MG63 (cell line): ENCODE results near the gene PKN3. TPM values are rescaled to one million over a fixed set of nuclear protein-coding genes. Genes with fewer than 3 reads are reported as not detected.

Experiments used
- DNase-seq: peaks from one replicate; pipeline ENCODE4 v3.0.0-alpha.2; 2020
- H3K27me3 ChIP-seq: fragments of 250-450 bp; sonication (Bioruptor Pico); 2 replicates; pipeline ENCODE4 v1.5.1; 2020; ENCODE audit warnings: mild to moderate bottlenecking, moderate library complexity
- H3K36me3 ChIP-seq: fragments of 250-450 bp; sonication (Bioruptor Pico); 2 replicates; pipeline ENCODE4 v1.5.1; 2020; ENCODE audit warnings: mild to moderate bottlenecking, moderate library complexity
- H3K4me3 ChIP-seq: fragments of 250-450 bp; sonication (Bioruptor Pico); 2 replicates; pipeline ENCODE4 v1.5.1; 2020; ENCODE audit warnings: mild to moderate bottlenecking, moderate library complexity
- H3K9me3 ChIP-seq: fragments of 250-450 bp; sonication (Bioruptor Pico); 2 replicates; pipeline ENCODE4 v1.5.1; 2020; ENCODE audit warnings: mild to moderate bottlenecking, moderate library complexity
- total RNA-seq: library from RNA; depleted of rRNA; stranded (reverse); fragments of >200 nt; shearing (Covaris generic); gene quantifications from 2 replicates; pipeline ENCODE4 v1.2.3, GENCODE V29; 2014; ENCODE audit warnings: low replicate concordance

The PKN3 gene
- total RNA-seq, 1 experiment from 2014 or later = 10.2 TPM

GRCh38 chr9:128706671-128707381 is 4.5 kb downstream of the PKN3 start:
- Histone ChIP-seq H3K9me3 (no peaks in the 10 kb centered on the region), H3K36me3 (no peaks in the 10 kb centered on the region), H3K4me3 (no peak overlapping the region), H3K27me3 (no peaks in the 10 kb centered on the region)
- no peak for DNase-seq

DNA sequence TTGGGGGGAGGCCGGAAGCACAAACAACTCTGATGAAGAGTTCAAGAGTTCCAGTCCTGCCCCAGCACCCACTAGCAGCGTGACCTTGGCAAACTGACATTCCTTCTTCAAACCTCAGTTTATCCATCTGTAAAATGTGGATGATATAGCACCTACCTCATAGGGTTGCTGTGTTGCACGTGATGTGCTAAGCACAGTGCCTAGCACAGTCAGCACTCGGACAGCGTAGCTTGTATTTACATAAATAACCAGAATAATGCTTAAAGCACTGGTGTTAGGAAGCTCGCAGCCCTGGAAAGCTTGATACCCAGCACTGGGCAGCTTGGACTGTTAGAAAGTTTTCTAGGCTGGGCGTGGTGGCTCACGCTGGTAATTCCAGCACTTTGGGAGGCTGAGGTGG is 5.1 kb downstream of the PKN3 start:
- Histone ChIP-seq H3K27me3 (no peaks in the 10 kb centered on the region), H3K4me3 (no peak overlapping the region), H3K9me3 (no peaks in the 10 kb centered on the region), H3K36me3 (no peaks in the 10 kb centered on the region)
- no peak for DNase-seq

DNA sequence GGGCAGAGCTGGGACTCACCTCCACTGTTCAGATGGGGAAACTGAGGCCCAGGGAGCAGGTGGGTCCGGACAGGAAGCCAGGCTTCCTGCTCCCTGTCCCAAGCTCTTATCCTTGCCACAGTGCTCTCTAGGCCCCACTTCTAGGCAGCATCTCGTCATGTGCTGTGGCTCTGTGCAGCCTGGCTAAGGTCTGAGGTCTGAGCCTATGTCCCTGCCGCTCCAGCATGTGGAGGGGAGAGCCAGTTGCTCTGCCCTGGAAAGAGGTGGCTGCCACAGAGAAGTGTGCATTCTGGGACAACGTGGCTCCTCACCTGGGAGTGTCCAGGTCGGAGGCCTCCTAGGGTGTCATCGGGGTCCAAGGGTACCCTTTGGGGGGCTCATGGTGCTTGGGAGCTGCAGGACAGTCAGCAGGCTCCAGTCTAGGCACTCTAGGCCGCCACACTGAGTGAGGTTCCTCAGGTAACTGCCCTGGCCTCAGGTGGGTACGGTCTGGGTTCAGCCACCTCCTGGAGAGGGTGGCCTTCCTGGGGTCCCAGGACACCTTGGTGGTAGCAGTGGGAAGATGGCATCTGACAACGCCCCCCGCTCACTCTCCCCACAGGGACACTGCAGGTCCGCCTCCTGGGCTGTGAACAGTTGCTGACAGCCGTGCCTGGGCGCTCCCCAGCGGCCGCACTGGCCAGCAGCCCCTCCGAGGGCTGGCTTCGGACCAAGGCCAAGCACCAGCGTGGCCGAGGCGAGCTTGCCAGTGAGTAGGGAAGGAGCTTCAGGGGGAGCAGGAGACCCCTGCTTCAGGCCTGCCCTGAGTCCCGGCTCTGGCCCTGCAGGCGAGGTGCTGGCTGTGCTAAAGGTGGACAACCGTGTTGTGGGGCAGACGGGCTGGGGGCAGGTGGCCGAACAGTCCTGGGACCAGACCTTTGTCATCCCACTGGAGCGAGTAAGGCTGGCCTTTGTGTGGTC is 10.4 kb downstream of the PKN3 start:
- no peak for DNase-seq
- H3K27me3 ChIP-seq = no peaks in the 10 kb centered on the region

GRCh38 chr9:128713411-128713780 is 11.1 kb downstream of the PKN3 start:
- no peak for DNase-seq
- Histone ChIP-seq H3K27me3 (no peaks in the 10 kb centered on the region), H3K9me3 (no peaks in the 10 kb centered on the region), H3K36me3 (no peaks in the 10 kb centered on the region), H3K4me3 (no peak overlapping the region)

More for the DNA sequence above, 10.4 kb downstream of the PKN3 start:
- no peak overlapping the region for H3K4me3 ChIP-seq
- H3K9me3 ChIP-seq = no peaks in the 10 kb centered on the region
- no peaks in the 10 kb centered on the region for H3K36me3 ChIP-seq

DNA sequence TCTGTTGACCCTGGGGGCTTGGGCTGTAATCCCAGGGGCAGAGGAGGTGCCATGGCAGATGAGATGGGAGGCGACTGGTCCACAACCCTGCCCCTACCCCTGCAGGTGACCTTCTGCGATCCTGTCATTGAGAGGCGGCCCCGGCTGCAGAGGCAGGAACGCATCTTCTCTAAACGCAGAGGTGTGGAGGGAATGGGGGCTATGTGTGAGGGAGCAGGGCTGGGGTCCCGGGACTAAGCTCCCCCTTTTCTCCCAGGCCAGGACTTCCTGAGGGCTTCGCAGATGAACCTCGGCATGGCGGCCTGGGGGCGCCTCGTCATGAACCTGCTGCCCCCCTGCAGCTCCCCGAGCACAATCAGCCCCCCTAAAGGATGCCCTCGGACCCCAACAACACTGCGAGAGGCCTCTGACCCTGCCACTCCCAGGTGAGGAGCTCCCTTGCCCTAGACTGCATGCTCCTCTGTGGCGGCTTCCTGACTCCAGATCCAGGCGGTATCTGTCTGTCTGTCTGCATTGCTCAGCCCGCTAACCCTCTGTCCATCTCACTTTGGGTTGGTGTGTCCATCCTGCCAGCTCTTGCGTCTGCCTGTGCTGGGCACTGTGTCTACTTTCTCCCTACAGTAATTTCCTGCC is 11.8 kb downstream of the PKN3 start:
- H3K9me3 ChIP-seq = no peaks in the 10 kb centered on the region
- H3K27me3 ChIP-seq = no peaks in the 10 kb centered on the region
- no peaks in the 10 kb centered on the region for H3K36me3 ChIP-seq
- no peak for DNase-seq
- no peak overlapping the region for H3K4me3 ChIP-seq

- Histone ChIP-seq H3K9me3 (no peaks in the 10 kb centered on the region), H3K27me3 (no peaks in the 10 kb centered on the region), H3K4me3 (no peak overlapping the region), H3K36me3 (no peaks in the 10 kb centered on the region)
- DNase-seq = no peak
These were observed 12.5 kb downstream of the PKN3 start for GRCh38 chr9:128714586-128715435.

DNA sequence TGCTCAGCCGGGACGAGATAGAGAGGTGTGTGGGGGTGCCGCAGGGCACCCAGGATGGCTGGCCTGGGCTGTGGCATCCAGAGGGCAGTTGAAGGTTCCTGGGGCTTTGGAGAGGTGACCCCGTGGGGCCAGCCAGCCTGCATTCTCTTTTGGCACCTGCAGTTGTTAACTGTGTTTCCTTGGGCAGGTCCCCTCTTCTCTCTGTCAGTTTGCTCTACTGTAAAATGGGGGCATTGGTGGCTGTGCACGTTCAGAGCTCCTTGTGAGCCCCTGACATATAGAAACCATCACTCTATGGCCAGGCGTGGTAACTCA is 13.1 kb downstream of the PKN3 start:
- no peak for DNase-seq
- no peaks in the 10 kb centered on the region for H3K9me3 ChIP-seq
- no peak overlapping the region for H3K4me3 ChIP-seq
- H3K27me3 ChIP-seq = no peaks in the 10 kb centered on the region
- H3K36me3 ChIP-seq = no peaks in the 10 kb centered on the region; the same call in 1 of the 2 replicates

GRCh38 chr9:128716581-128717254 is 14.4 kb downstream of the PKN3 start:
- H3K9me3 ChIP-seq = no peaks in the 10 kb centered on the region
- H3K27me3 ChIP-seq = no peaks in the 10 kb centered on the region
- DNase-seq = peak; percentile 23
- no peak overlapping the region for H3K4me3 ChIP-seq
- H3K36me3 ChIP-seq = no peaks in the 10 kb centered on the region; the same call in none of the 2 replicates

- DNase-seq = no peak
- H3K4me3 ChIP-seq = no peak overlapping the region
- no peaks in the 10 kb centered on the region; the same call in none of the 2 replicates for H3K36me3 ChIP-seq
- no peaks in the 10 kb centered on the region for H3K27me3 ChIP-seq
- no peaks in the 10 kb centered on the region for H3K9me3 ChIP-seq
These were observed 15.7 kb downstream of the PKN3 start for GRCh38 chr9:128718047-128718446.

- no peak for DNase-seq
- Histone ChIP-seq H3K4me3 (no peak overlapping the region), H3K36me3 (no peaks in the 10 kb centered on the region; the same call in none of the 2 replicates), H3K27me3 (no peaks in the 10 kb centered on the region), H3K9me3 (no peaks in the 10 kb centered on the region)
These were observed 16.2 kb downstream of the PKN3 start for GRCh38 chr9:128718475-128718874.

DNA sequence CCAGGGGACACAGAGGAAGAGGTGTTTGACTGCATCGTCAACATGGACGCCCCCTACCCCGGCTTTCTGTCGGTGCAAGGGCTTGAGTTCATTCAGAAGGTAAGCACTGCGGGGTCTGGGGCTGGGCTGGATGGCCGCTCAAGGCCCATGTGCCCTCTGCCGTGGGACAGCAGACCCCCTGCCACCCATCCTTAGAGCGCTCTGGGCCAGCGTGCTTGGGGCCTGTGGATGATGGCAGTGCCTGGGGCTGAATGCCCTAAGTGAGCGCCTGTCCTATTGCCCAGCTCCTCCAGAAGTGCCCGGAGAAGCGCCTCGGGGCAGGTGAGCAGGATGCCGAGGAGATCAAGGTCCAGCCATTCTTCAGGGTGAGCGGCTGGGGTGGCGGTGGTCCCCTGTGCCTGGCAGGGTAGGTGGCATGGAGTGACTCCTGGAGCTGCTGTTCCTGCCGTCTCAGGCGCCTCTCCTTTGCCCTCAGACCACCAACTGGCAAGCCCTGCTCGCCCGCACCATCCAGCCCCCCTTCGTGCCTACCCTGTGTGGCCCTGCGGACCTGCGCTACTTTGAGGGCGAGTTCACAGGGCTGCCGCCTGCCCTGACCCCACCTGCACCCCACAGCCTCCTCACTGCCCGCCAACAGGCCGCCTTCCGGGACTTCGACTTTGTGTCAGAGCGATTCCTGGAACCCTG is 17.8 kb downstream of the PKN3 start:
- Histone ChIP-seq H3K4me3 (no peak overlapping the region), H3K36me3 (no peaks in the 10 kb centered on the region; the same call in none of the 2 replicates), H3K27me3 (no peaks in the 10 kb centered on the region), H3K9me3 (no peaks in the 10 kb centered on the region)
- DNase-seq = no peak

GRCh38 chr9:128720841-128721486 is 18.7 kb downstream of the PKN3 start:
- H3K4me3 ChIP-seq = no peak overlapping the region
- H3K9me3 ChIP-seq = no peaks in the 10 kb centered on the region
- no peaks in the 10 kb centered on the region; the same call in none of the 2 replicates for H3K36me3 ChIP-seq
- DNase-seq = no peak
- H3K27me3 ChIP-seq = no peaks in the 10 kb centered on the region

DNA sequence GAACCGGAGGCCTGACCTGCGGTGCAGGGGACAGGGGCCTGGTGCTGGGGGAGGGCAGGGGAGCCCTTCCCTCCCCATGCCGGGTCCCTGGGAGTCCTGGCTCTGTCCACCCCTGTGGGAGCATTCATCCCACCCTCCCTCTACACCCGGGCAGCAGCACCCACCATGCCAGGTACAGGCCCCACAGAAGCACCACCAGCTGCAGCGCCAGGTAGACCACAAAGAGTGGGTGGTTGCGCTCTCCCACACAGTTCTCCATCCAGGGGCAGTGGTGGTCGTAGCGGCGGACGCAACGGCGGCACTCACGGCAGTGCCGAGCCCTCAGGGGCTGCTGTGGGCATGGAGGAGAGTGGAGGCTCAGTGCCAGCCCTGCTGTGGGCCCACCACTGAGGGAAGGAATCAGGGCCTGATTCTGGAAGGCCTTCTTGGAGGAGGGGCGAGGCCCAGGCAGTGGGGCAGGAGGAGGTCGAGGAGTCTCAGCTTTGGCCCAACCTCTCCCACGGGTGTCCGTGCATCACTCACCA is 19.2 kb downstream of the PKN3 start:
- H3K4me3 ChIP-seq = no peak overlapping the region
- no peaks in the 10 kb centered on the region; the same call in none of the 2 replicates for H3K36me3 ChIP-seq
- no peak for DNase-seq
- no peaks in the 10 kb centered on the region for H3K27me3 ChIP-seq
- H3K9me3 ChIP-seq = no peaks in the 10 kb centered on the region

GRCh38 chr9:128722380-128723351 is 20.4 kb downstream of the PKN3 start:
- Histone ChIP-seq H3K27me3 (no peaks in the 10 kb centered on the region), H3K4me3 (no peak overlapping the region), H3K36me3 (no peaks in the 10 kb centered on the region; the same call in none of the 2 replicates), H3K9me3 (no peaks in the 10 kb centered on the region)
- DNase-seq = no peak
